Pulmonary artery endothelial cell (primary cell): ENCODE results near the gene ZNF33A. TPM values are rescaled to one million over a fixed set of nuclear protein-coding genes. Genes with fewer than 3 reads are reported as not detected.
"Not testable (repeated sequence)": the region's sequence is repeated elsewhere in the genome, so short reads cannot be mapped to it uniquely, and the experiment has no call there.

ENCODE experiments used
- DNase-seq: peaks from one replicate; pipeline ENCODE4 v3.0.0-alpha.2; 2011; ENCODE audit warnings: low read depth, low spot score
- total RNA-seq: library from RNA; depleted of rRNA; stranded (reverse); fragments of >200 nt; gene quantifications from 2 replicates; pipeline ENCODE4 v1.2.3, GENCODE V29; 2014

The ZNF33A gene
- total RNA-seq, 1 donor from 2014 or later: 9.0 TPM

DNA sequence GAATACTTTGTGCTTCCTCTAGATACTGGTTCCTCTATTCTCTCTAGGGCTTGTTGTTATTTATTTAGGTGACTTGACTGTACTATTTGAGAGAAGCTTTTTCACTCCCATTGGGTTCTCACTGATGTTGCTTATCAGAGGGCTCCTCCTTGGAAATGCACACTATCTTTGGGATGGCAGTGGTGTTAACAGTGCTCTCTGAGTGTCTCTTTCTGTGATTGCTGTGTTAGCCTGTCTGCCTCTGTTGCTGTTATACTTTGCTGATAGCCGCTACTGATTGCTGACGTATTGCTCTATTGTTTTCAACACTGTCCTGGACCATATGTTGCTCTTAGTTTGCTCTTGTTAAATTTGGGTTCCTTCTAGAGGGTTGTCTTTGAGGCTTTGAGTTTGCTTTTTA, 34.7 kb downstream of the ZNF33A start:
- DNase-seq: no peak

DNA sequence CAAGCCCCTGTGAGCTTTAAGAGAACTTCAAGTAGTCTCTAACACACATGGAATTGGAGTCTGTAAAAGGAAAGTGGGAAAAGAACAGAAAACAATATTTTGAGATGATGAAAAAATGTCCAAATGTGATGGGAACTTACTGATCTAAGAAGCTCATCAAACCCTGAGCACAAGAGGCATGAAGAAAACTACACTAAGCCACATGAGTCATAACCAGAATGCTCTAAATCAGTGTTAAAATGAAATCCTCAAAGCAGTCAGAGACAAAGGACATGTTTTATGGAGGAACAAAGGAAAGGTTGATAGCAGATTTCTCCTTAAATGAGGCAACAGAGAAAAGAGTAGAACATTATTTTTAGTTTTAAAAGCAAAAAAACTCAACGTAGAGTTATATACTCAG, 37.2 kb downstream of the ZNF33A start:
- DNase-seq: no peak

DNA sequence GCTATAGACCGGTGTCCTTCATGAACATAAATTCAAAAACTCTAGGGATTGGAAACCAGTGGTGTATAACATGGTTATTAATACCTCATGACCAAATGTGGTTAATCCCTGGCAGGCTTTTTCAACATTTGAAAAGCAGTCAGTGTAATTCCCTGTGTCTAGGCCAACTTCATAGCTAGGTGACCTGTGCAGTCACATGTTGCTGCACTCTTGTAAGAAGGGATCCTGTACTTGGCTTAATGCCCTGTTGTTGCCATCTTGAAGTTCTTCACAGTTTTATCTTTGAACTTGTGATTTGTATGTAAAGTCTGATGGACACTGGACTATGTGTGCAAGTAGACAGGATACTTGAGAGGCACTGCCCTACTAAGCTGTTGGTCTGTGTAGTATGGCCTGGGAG, 39.7 kb downstream of the ZNF33A start:
- no peak for DNase-seq

DNA sequence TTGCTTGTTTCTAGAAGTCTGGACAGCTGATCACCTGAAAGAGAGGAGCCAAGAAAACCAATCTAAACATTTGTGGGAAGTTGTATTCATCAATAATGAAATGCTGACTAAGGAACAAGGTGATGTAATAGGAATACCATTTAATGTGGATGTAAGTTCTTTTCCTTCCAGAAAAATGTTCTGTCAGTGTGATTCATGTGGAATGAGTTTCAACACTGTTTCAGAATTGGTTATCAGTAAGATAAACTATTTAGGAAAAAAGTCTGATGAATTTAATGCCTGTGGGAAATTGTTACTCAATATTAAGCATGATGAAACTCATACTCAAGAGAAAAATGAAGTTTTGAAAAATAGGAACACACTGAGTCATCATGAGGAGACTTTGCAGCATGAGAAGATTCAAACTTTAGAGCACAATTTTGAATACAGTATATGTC, 43.9 kb downstream of the ZNF33A start:
- no peak for DNase-seq

DNA sequence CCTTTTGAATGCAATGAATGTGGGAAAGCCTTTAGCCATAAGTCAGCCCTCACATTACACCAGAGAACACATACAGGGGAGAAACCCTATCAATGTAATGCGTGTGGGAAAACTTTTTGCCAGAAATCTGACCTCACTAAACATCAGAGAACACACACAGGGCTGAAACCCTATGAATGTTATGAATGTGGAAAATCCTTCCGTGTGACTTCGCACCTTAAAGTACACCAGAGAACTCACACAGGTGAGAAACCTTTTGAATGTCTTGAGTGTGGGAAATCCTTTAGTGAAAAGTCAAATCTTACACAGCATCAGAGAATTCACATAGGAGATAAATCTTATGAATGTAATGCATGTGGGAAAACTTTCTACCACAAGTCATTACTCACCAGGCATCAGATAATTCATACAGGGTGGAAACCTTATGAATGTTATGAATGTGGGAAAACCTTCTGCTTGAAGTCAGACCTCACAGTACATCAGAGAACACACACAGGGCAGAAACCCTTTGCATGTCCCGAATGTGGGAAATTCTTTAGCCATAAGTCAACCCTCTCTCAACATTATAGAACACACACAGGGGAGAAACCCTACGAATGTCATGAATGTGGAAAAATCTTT, 44.9 kb downstream of the ZNF33A start:
- DNase-seq: not testable (repeated sequence)

DNA sequence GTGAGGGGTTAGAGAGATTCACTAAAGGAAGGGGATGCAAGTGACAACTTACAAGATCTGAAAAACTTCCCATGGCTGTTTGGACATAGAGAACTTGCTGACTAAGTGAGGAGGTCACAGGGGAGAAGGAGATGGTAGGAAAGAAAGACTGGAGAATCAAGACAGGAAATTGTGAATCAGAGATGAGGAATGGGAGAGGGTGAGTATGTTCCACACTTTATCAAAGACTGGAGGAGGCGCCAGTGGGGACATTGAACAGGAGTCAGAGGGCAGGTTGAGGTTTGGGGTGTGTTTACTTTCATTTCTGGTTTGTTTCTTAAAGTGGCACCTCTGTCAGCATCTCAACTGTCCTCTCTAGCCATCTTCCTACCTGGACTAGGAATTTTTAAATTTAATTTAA, 59.2 kb downstream of the ZNF33A start:
- DNase-seq: not testable (repeated sequence)

DNA sequence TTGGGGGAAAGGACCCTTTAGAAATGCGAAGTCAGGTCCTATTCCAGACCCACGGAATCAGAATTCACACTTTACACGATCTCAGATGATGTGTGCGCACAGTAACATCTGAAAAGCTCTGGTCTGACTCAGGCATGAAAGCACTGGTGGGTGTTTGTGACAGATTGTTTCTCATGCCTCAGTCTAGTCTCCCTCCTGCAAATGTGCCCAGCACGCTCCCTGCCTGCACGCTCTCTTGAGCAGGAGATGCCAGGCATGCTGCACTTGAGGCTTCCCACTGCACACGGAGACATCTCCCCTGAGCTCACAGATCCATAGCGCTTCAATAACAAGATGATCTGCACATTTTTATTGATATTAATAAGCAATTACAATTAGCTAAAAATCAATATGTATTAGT, 60.0 kb downstream of the ZNF33A start:
- DNase-seq: no peak

DNA sequence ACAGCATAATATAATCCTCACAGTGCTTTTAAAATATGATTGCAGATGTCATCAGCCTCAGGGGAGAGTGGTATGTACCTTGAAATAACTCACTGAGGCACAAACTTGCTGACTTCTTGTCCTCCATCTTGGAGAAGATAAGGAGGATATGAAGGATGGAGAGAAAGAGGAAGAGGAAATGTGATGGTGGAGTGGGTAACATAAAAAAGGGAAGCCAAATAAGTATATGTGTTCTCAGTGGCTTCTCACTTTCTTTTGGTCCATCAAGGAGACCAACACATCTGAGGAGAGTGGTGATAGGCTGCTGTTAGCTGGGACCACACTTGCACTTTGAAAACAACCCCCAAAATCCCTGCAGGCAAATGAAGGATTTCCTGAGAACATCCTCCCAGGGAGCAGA, 62.1 kb downstream of the ZNF33A start:
- no peak for DNase-seq

DNA sequence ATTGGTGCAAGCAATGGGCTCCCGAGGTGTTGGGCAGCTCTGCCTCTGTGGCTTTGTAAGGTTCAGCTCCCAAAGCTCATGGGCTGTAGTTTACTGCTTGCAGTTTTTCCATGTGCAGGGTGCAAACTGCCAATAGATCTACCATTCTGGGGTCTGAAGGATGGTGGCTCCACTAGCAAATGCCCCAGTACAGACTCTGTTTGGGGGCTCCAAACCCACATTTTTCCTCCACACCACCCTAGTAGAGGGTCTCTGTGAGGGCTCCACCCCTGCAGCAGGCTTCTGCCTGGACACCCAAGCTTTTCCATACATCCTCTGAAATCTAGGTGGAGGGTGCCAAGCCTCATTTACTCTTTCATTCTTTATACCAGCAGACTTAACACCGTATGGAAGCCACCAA, 66.2 kb downstream of the ZNF33A start:
- no peak for DNase-seq

DNA sequence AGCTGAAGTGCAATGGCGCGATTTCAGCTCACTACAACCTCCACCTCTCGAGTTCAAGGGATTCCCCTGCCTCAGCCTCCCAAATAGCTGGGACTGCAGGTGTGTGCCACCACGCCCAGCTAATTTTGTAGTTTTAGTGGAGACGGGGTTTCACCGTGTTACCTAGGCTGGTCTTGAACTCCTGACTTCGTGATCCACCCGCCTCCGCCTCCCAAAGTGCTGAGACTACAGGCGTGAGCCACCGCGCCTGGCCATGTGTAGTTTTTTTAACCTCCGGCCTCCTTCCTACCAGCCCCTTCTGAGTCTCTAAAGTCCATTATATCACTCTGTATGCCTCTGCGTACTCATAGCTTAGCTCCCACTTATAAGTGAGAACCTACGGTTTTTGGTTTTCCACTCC, 82.8 kb downstream of the ZNF33A start:
- DNase-seq: not testable (repeated sequence)

DNA sequence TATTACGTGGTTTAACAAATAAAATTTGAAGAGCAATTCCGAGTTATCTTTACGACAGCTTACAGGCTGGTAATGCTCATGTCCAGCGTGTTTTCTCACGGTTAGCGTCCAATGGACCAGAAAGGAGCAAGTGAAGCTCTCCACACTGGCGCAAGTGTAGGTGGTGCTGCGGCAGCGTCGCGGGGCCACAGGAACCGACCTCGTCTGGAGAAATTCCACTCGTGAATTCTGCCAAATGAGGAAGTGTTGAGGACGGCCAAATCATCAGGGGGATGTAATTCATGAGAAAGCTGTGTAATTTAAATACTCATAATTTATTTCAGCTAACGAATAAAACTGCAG, 83.3 kb downstream of the ZNF33A start:
- DNase-seq: no peak

DNA sequence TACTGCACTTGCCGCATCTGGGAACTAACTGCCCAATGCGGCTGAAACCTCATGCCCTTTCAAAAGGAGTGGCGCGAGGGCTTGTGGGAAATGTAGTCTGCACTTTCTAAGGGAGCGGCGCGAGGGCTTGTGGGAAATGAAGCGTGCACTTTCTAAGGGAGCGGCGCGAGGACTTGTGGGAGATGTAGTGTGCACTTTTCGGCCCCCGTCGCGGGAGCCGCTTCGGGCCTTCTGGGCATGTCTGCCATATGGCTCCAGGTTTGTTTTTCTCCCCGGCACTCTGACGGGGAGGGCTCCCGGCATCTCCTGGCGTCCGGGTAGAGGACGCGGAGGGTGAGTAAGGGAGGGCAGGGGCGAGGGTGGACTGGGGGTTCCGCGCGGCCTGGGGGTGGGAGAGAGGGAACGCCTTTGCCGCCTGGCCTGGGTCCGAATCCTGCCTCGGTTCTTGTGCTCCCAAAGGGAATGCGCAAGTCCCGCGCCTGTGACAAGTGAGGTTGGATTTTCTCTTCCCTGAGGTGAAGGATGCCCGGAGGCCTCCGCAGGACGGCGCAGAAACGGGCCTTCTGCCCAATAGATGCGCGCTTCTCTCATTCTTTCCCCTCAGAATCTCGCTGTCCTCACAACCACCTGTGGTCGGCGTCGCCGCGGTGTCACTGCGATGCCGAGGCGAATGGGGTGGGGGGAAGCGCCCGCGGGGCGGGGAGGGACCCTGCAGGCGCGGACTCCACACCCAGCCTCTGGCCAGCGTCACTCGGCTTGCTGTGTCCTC, 83.9 kb downstream of the ZNF33A start, which contains the start of gene ZNF37A:
Gene ZNF37A, plus strand, starts transcription at position 180 of the 769 bp plus-strand sequence. CDS start 2,281 bp downstream, outside the sequence.
- peak; percentile 91 for DNase-seq

DNA sequence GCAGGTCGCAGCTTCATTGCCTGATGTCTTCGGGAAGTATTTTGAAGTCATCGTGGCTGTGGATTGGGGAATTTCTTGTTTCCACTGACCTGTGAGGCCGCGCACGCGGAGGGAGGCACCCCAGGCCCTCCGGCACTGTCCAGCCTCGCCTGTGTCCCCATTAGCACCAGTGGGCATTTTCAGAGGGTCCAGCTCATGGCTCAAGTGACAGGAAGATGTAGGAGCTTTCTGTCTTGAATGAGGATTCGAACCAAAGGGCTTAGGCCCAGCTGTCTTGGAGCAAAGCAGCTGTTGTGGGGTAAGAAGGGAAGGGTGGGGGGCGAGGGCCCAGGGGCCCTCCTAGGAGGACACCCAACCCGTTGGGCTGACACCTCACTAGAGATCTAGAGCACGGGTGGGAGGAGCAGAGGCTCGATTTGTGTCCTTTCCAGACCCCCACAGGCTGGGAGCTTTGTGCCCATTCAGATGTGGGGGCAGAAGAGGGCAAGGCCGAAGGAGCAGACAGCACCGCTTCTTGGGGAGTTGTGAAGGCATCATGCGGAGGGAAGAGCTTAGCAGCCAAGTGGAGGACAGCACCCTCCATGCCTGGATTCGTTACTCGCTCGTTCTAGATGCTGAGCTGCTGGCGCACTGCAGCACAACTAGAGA, 84.6 kb downstream of the ZNF33A start:
- DNase-seq: no peak

DNA sequence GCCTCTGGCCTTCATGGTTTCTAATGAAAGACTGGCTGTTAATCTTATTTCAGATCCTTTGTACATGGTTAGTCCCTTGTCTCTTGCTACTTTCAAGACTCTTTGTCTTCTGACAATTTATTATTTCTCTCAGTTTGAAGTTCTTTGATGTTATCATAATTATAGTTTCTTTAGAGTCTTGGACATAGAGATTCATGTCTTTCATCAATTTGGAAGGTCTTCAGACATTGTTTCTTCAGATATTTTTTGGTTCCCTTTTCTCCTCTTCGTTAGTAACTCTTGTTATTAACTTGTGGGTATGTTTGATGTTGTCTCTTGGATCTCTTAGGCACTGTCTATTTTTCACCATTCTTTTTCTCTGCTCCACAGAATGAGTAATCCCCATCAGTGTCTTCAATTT, 92.4 kb downstream of the ZNF33A start:
- no peak for DNase-seq

DNA sequence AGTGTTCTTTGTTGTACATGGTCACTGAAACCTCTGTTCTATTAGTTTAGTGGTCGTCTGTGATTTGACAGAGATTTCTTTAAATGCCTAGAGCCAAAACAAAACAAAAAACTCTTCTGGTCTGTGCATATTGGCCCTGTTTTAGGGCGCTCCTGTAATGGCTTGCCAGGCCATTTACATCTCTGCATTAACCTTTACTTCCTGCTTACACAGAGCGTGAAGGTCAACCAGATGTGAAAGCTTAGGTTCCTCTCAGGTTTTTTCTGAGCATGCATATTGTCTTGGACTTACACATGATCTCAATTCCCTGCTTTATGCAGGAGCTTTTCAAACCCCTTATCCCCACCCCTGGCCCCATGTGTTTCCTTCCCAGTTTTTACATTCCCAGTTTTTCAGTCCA, 93.3 kb downstream of the ZNF33A start:
- DNase-seq: no peak

DNA sequence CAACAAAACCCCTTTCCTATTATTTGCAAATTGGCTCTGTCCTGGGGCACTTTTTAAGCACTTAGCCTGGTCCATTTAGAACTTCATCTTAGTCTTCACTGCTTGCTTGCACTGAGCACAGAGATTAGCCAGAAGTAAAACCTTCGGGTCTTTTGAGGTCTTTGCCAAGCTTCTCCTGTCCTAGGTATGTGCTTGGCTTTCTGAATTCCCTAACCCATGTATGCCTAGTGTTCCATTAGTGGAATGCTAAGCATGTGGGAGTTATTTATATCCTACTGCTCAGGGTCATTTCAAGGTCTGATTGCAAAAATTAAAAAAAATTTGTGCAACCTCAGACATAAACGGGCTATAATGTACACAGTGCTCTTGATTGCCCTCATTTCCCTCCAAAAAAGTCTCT, 101.7 kb downstream of the ZNF33A start:
- no peak for DNase-seq

Other genes with a start within 250 kb of the ZNF33A start
- 3.9 and 5.9 TPM in 2 replicates for gene ZNF248, start 153.1 kb upstream of the ZNF33A start, total RNA-seq
- 6.5 and 7.4 TPM in 2 replicates for gene ZNF25, start 34.0 kb upstream of the ZNF33A start, total RNA-seq
- gene ZNF37A, start 83.7 kb downstream of the ZNF33A start, total RNA-seq: 7.5 and 12.9 TPM in 2 replicates